22Rv1 (cell line): ENCODE data around the gene DGKD.

Experiments used
- H3K27ac ChIP-seq: fragments of 450-650 bp; 2 replicates; pipeline ENCODE4 v1.5.1; 2017
- CTCF ChIP-seq: fragments of 450-650 bp; IDR thresholded peaks from 2 replicates; pipeline ENCODE4 v1.5.1; 2017; ENCODE audit warnings: mild to moderate bottlenecking
- ZFX ChIP-seq: fragments of 450-650 bp; IDR thresholded peaks from 2 replicates; pipeline ENCODE4 v1.6.1; 2017; ENCODE audit warnings: antibody characterized with exemption, borderline replicate concordance

Gene DGKD

GRCh38 chr2:233443511-233444183 lies 89.4 kb downstream of the DGKD start:
- TF ChIP-seq ZFX = no peak
- peak; percentile 84 for TF ChIP-seq CTCF
- no peak overlapping the region for H3K27ac ChIP-seq

GRCh38 chr2:233444501-233444900 lies 90.2 kb downstream of the DGKD start:
- H3K27ac ChIP-seq = no peak overlapping the region
- TF ChIP-seq ZFX = no peak
- no peak for TF ChIP-seq CTCF

- H3K27ac ChIP-seq = no peak overlapping the region
- TF ChIP-seq ZFX (no peak), CTCF (no peak)
These were observed 91.0 kb downstream of the DGKD start for GRCh38 chr2:233445152-233445830.

GRCh38 chr2:233446121-233446520 lies 91.8 kb downstream of the DGKD start:
- H3K27ac ChIP-seq = no peak overlapping the region
- TF ChIP-seq ZFX = no peak
- no peak for TF ChIP-seq CTCF

GRCh38 chr2:233446606-233447305 lies 92.5 kb downstream of the DGKD start:
- peak overlapping the region; percentile 89; the same call in 1 of the 2 replicates for H3K27ac ChIP-seq

GRCh38 chr2:233447506-233448219 lies 93.4 kb downstream of the DGKD start:
- peak overlapping the region; percentile 89 for H3K27ac ChIP-seq
- no peak for TF ChIP-seq CTCF
- TF ChIP-seq ZFX = no peak

More at GRCh38 chr2:233446606-233447305, 92.5 kb downstream of the DGKD start:
- TF ChIP-seq ZFX = no peak
- TF ChIP-seq CTCF = no peak
